Mesendoderm (in vitro differentiated cells): ENCODE data around the gene THUMPD2. TPM values are rescaled to one million over a fixed set of nuclear protein-coding genes. Genes with fewer than 3 reads are reported as not detected.
A peak's percentile ranks its signal among the peaks of the same experiment; 100 is the strongest.

Experiments
- DNase-seq: peaks from one replicate; pipeline ENCODE4 v3.0.0; 2013
- H2AK5ac ChIP-seq: 2 replicates; pipeline ENCODE4 v1.6.1; 2013; ENCODE audit warnings: low read length, inconsistent platforms
- H2BK120ac ChIP-seq: 2 replicates; pipeline ENCODE4 v1.6.1; 2013; ENCODE audit warnings: low read depth, mild to moderate bottlenecking, low read length, moderate library complexity, mixed read lengths
- H2BK15ac ChIP-seq: replicated peaks from 2 replicates; pipeline ENCODE4 v1.6.1; 2013; ENCODE audit warnings: low read depth, mild to moderate bottlenecking, moderate library complexity
- H2BK5ac ChIP-seq: 2 replicates; pipeline ENCODE4 v1.6.1; 2013; ENCODE audit warnings: low read length, inconsistent platforms
- H3K18ac ChIP-seq: 2 replicates; pipeline ENCODE4 v1.6.1; 2013; ENCODE audit warnings: mild to moderate bottlenecking, low read length, mixed read lengths
- H3K23ac ChIP-seq: one replicate; pipeline ENCODE4 v1.6.1; 2013; ENCODE audit warnings: low read length
- H3K27ac ChIP-seq: 2 replicates; pipeline ENCODE4 v1.5.1; 2013; ENCODE audit warnings: low read depth, mild to moderate bottlenecking, inconsistent platforms, low read length, moderate library complexity
- H3K27me3 ChIP-seq: 2 replicates; pipeline ENCODE4 v1.6.1; 2013; ENCODE audit warnings: low read length, control low read depth, mild to moderate bottlenecking, inconsistent platforms; ENCODE audit not compliant: insufficient read depth, poor library complexity
- H3K36me3 ChIP-seq: 2 replicates; pipeline ENCODE4 v1.6.1; 2013; ENCODE audit warnings: low read length, inconsistent platforms; ENCODE audit not compliant: control insufficient read depth, insufficient read depth
- H3K4ac ChIP-seq: one replicate; pipeline ENCODE4 v1.6.1; 2013; ENCODE audit warnings: low read depth, mild to moderate bottlenecking, low read length, moderate library complexity
- H3K4me1 ChIP-seq: 2 replicates; pipeline ENCODE4 v1.6.1; 2013; ENCODE audit warnings: low read depth, low read length, inconsistent platforms; ENCODE audit not compliant: control insufficient read depth
- H3K4me2 ChIP-seq: 2 replicates; pipeline ENCODE4 v1.6.1; 2013; ENCODE audit warnings: low read length
- H3K4me3 ChIP-seq: 2 replicates; pipeline ENCODE4 v1.5.1; 2013; ENCODE audit warnings: mild to moderate bottlenecking, low read length
- H3K56ac ChIP-seq: one replicate; pipeline ENCODE4 v1.6.1; 2013; ENCODE audit warnings: low read length
- H3K79me1 ChIP-seq: 2 replicates; pipeline ENCODE4 v1.6.1; 2013; ENCODE audit warnings: low read length, inconsistent platforms
- H3K79me2 ChIP-seq: 2 replicates; pipeline ENCODE4 v1.6.1; 2013; ENCODE audit warnings: mild to moderate bottlenecking, low read length; ENCODE audit not compliant: control insufficient read depth, insufficient read depth
- H3K9ac ChIP-seq: 2 replicates; pipeline ENCODE4 v1.6.1; 2013; ENCODE audit warnings: low read length, inconsistent platforms
- H4K5ac ChIP-seq: one replicate; pipeline ENCODE4 v1.6.1; 2013; ENCODE audit warnings: low read length
- H4K8ac ChIP-seq: one replicate; pipeline ENCODE4 v1.6.1; 2013; ENCODE audit warnings: low read depth, mild to moderate bottlenecking, control low read depth, low read length, moderate library complexity
- WGBS: extraction: QIAGEN DNeasy Blood & Tissue Kit; methylation state at CpG from one replicate; pipeline ENCODE4 v1.1.7; 2013; ENCODE audit warnings: low lambda C conversion rate, missing lambda C conversion rate; ENCODE audit not compliant: insufficient coverage; ENCODE audit errors: extremely low coverage; 5-methylcytosine and 5-hydroxymethylcytosine counted together
- polyA plus RNA-seq, 2 experiments: library from polyadenylated mRNA; stranded (reverse); fragments of 200-250 nt; gene quantifications; one replicate each; pipeline ENCODE4 v1.2.3, GENCODE V29; 2013

THUMPD2 gene, protein sequence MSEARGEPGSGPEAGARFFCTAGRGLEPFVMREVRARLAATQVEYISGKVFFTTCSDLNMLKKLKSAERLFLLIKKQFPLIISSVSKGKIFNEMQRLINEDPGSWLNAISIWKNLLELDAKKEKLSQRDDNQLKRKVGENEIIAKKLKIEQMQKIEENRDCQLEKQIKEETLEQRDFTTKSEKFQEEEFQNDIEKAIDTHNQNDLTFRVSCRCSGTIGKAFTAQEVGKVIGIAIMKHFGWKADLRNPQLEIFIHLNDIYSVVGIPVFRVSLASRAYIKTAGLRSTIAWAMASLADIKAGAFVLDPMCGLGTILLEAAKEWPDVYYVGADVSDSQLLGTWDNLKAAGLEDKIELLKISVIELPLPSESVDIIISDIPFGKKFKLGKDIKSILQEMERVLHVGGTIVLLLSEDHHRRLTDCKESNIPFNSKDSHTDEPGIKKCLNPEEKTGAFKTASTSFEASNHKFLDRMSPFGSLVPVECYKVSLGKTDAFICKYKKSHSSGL
- 13.5 TPM for polyA plus RNA-seq (2013, experiment 1 of 2)
- 13.2 TPM for polyA plus RNA-seq (2013, experiment 2 of 2)

GRCh38 chr2:39778775-39779340 is at the start of gene THUMPD2:
Gene THUMPD2 (minus strand): TSS chr2:39779258. CDS start chr2:39779239, 19 bp downstream.
- peak within 1 kb of the TSS; percentile 95 for H3K56ac ChIP-seq
- H3K27ac ChIP-seq: no peak within 1 kb of the TSS
- peaks cover 15% of the 10 kb centered on the region for H3K79me2 ChIP-seq
- H3K23ac ChIP-seq: no peak within 1 kb of the TSS
- peak within 1 kb of the TSS; percentile 68 for H3K4me2 ChIP-seq
- no peak within 1 kb of the TSS for H2BK15ac ChIP-seq
- peak within 1 kb of the TSS; percentile 84 for H3K9ac ChIP-seq
- H2AK5ac ChIP-seq: no peak within 1 kb of the TSS
- H4K8ac ChIP-seq: no peak within 1 kb of the TSS
- DNase-seq: peak; percentile 94
- peaks cover 2% of the 10 kb centered on the region for H3K4me1 ChIP-seq
- no CpG with 5 or more reads among the region's 54 CpGs for WGBS
- peak within 1 kb of the TSS; percentile 89 for H3K4ac ChIP-seq
- no peak within 1 kb of the TSS for H4K5ac ChIP-seq
- peak within 1 kb of the TSS; percentile 92 for H3K18ac ChIP-seq
- H3K4me3 ChIP-seq: peak within 1 kb of the TSS; percentile 62
- peaks cover 6% of the 10 kb centered on the region for H3K79me1 ChIP-seq
- no peak within 1 kb of the TSS for H2BK120ac ChIP-seq
- H3K36me3 ChIP-seq: no peaks in the 10 kb centered on the region
- H2BK5ac ChIP-seq: peak within 1 kb of the TSS; percentile 51
- no peaks in the 10 kb centered on the region for H3K27me3 ChIP-seq

DNA sequence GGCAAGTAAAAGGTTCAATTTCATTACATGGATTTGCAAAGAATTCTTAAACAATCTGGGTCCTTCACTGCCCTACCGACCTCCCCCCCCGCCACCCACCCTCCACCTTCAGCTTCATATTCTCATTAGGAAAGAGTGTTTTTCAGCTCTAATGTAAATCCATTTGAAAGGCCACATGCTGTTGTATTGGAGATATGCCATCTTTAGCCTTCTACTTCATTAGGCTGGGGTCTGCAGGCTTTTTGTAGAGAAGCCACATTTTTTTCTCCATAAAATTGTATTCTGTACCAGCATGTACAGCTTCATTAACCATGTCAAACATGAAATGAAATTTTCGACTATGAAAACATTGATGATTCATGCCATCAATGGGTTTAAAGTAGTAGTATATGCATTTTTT is 42.8 kb upstream of the THUMPD2 start:
- Histone ChIP-seq H3K18ac (no peak overlapping the region), H2BK15ac (no peak overlapping the region), H3K4me1 (no peaks in the 10 kb centered on the region), H3K36me3 (no peaks in the 10 kb centered on the region), H3K79me1 (no peaks in the 10 kb centered on the region), H4K5ac (no peak overlapping the region), H2BK120ac (no peak overlapping the region), H2BK5ac (no peak overlapping the region), H3K27me3 (no peaks in the 10 kb centered on the region), H3K9ac (no peak overlapping the region), H3K23ac (no peak overlapping the region), H4K8ac (no peak overlapping the region), H3K4me2 (no peak overlapping the region), H2AK5ac (no peak overlapping the region), H3K56ac (no peak overlapping the region), H3K4me3 (no peak overlapping the region), H3K4ac (no peak overlapping the region), H3K79me2 (no peaks in the 10 kb centered on the region), H3K27ac (no peak overlapping the region)
- WGBS: no CpG with 5 or more reads among the region's 3 CpGs
- no peak for DNase-seq

DNA sequence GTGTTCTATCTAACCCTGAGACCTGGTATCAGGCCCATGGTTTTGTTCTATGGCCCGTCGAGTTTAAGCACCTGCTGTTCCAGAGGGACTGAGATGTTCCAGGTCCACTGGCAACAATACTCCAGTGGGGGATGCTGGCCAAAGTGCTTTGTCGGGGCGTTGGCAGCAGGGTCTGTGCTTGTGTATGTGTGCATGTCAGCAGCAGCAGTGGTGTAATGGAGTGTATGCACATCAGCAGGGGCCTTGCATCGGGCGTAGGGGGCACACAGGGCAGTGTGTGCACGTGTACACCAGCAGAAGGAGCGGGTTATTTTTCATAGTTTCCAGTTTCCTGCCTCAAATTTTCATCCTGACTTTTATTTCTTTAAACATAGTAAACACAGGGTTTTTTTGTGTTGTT is 37.8 kb upstream of the THUMPD2 start:
- Histone ChIP-seq H3K4me3 (no peak overlapping the region), H3K9ac (no peak overlapping the region), H3K4ac (no peak overlapping the region), H2BK5ac (no peak overlapping the region), H4K5ac (no peak overlapping the region), H2AK5ac (no peak overlapping the region), H3K27me3 (no peaks in the 10 kb centered on the region), H4K8ac (no peak overlapping the region), H3K23ac (no peak overlapping the region), H3K79me2 (no peaks in the 10 kb centered on the region), H3K4me2 (no peak overlapping the region), H3K36me3 (no peaks in the 10 kb centered on the region), H3K56ac (no peak overlapping the region), H3K27ac (no peak overlapping the region), H3K4me1 (no peaks in the 10 kb centered on the region), H3K18ac (no peak overlapping the region), H3K79me1 (no peaks in the 10 kb centered on the region), H2BK120ac (no peak overlapping the region), H2BK15ac (no peak overlapping the region)
- DNase-seq: no peak
- WGBS: no CpG with 5 or more reads among the region's 8 CpGs

DNA sequence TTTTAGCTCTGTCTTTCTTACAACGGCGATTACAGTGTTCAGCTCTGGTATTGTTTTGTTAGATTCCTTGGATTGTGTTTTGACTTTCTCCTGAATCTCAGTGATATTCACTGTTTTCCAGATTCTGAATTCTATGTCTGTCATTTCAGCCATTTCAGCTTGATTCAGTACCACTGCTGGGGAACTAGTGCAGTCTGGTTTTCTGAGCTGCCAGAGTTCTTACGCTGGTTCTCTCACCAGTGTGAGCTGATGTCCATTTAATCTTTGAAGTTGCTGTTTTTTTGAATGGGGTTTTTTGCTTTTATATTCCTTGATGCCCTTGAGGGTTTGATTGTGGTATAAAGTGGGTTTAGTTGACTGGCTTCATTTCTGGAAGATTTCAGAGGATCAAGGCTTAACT is 37.4 kb upstream of the THUMPD2 start:
- no peak overlapping the region for H3K27ac ChIP-seq
- H3K4me2 ChIP-seq: no peak overlapping the region
- no peak overlapping the region for H2BK15ac ChIP-seq
- H3K4me1 ChIP-seq: no peaks in the 10 kb centered on the region
- H3K27me3 ChIP-seq: no peaks in the 10 kb centered on the region
- no peak overlapping the region for H3K56ac ChIP-seq
- WGBS: no CpG with 5 or more reads among the region's 3 CpGs
- H3K23ac ChIP-seq: no peak overlapping the region
- no peak overlapping the region for H2AK5ac ChIP-seq
- H2BK5ac ChIP-seq: no peak overlapping the region
- no peak overlapping the region for H3K18ac ChIP-seq
- H4K5ac ChIP-seq: no peak overlapping the region
- no peak overlapping the region for H3K4ac ChIP-seq
- no peak for DNase-seq
- H3K4me3 ChIP-seq: no peak overlapping the region
- H3K9ac ChIP-seq: no peak overlapping the region
- H3K36me3 ChIP-seq: no peaks in the 10 kb centered on the region
- H4K8ac ChIP-seq: no peak overlapping the region
- H3K79me1 ChIP-seq: no peaks in the 10 kb centered on the region
- H3K79me2 ChIP-seq: no peaks in the 10 kb centered on the region
- H2BK120ac ChIP-seq: no peak overlapping the region

DNA sequence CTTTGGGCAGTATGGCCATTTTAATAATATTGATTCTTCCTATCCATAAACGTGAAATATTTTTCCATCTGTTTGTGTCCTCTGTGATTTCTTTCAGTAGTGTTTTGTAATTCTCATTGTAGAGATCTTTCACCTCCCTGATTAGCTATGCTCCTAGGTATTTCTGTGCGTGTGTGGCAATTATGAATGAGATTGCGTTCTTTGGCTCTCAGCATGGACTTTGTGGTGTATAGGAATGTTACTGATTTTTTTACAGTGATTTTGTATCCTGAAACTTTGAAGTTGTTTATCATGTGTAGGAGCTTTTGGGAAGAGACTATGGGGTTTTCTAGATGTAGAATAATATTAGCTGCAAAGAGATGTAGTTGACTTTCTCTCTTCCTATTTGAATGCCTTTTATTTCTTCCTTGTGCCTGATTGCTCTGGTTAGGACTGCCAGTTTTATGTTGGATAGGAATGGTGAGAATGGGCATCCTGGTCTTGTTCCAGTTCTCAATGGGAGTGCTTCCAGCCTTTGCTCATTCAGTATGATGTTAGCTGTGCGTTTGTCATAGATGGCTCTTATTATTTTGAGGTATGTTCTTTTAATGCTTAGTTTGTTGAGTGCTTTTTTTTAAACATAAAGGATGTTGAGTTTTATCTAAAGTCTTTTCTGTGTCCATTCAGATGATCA is 27.0 kb upstream of the THUMPD2 start:
- H3K4me1 ChIP-seq: no peaks in the 10 kb centered on the region
- H2BK5ac ChIP-seq: no peak overlapping the region
- DNase-seq: no peak
- no peak overlapping the region for H3K4ac ChIP-seq
- H3K36me3 ChIP-seq: no peaks in the 10 kb centered on the region
- H3K4me3 ChIP-seq: no peak overlapping the region
- H3K18ac ChIP-seq: no peak overlapping the region
- no peaks in the 10 kb centered on the region for H3K27me3 ChIP-seq
- no peak overlapping the region for H2BK120ac ChIP-seq
- no peak overlapping the region for H2AK5ac ChIP-seq
- WGBS: no CpG with 5 or more reads among the region's 4 CpGs
- no peaks in the 10 kb centered on the region for H3K79me2 ChIP-seq
- H2BK15ac ChIP-seq: no peak overlapping the region
- no peak overlapping the region for H3K9ac ChIP-seq
- H3K23ac ChIP-seq: no peak overlapping the region
- no peak overlapping the region for H4K8ac ChIP-seq
- no peak overlapping the region for H4K5ac ChIP-seq
- H3K27ac ChIP-seq: no peak overlapping the region
- no peak overlapping the region for H3K56ac ChIP-seq
- H3K4me2 ChIP-seq: no peak overlapping the region
- H3K79me1 ChIP-seq: no peaks in the 10 kb centered on the region
